GM21360 (cell line): ENCODE data around the gene FLT1.

Experiments used
- ATAC-seq: cut with Tn5 transposase; IDR thresholded peaks from one replicate; pipeline ENCODE4 v1.9.1; 2021; ENCODE audit warnings: mild to moderate bottlenecking, moderate library complexity; ENCODE audit not compliant: unreplicated experiment

The FLT1 gene

DNA sequence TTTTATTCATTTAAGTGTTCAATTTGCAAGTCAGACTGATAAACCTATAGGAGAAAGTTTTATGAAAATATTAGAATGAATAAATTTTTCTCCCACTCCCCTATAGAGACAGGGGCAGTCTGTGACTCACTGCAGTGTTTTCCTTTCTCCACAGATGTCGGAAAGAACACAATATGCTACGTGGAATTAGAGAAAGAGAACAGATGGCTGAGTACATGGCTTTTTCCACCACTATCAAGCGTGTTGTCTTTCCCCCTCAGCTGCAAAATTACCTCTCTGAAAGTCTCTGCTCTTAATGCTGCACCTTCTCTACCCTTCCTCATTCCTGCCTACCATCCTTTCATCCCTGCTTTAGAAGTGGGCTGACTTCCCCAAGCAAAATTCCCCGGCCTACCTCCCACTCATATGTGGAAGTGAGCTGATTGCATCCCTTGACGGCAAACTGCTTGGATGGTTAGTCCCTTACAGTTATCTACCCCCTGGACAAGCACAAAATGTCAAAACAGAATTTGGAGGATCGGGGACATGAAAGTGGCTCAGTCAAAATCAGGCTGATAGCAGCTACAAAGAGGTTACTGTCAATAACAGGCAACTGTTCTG is 30.0 kb downstream of the FLT1 start:
- no peak for ATAC-seq

DNA sequence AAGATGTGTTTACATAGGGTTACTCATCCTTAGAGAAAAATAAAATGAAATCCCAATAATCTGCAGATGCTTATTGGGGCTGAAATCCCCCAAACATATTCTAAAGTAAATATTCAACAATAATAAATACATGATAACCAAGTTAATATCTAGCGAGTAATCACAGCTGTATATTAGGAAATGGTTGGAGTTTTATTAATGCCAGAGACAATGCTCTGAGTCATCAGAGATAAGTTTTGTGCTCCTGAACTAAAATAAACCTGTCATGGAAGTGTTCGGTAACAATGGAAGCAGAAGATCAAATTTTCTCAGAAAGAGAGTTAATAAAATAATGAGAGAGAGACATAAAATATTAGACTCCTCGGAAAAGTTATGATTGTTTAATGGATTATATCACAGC is 31.4 kb downstream of the FLT1 start:
- ATAC-seq, result no peak

DNA sequence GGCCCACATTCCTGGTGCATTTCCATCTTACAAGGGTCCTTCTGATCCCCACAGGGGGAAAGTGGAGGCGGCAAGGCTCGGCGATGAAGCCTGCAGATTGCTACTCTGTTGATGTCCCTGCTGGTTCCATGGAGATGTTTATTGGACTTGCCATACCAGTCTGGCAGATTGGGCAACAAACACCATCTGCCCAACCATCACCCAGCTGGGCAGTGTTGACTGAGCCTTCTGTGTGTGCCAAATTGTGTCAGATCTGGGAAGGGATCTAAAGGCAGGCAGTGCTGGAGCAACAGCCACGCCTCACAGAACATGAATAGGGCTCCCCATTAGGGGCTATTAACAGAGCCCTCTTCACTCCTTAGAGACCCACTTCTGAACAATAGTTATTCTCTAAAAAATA is 35.0 kb downstream of the FLT1 start:
- no peak for ATAC-seq

DNA sequence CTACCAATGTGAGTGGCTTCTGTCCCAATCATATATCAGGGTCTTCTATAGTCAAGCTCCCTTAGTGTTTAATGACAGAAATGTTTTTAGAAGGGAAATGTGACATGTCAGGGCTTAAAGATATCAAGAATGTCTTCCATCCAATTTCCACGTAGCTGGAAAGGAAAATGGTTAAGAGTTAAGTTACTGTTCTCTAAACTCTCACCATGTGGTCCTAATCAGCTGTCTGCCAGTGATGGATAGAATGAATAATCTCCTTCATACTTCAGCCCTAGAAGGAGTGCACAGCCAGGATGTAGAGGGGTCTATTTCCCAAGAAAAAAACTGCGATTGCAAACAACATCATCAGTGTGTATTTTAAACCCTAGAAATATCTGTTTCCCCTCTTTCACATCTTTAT is 36.3 kb downstream of the FLT1 start:
- no peak for ATAC-seq

DNA sequence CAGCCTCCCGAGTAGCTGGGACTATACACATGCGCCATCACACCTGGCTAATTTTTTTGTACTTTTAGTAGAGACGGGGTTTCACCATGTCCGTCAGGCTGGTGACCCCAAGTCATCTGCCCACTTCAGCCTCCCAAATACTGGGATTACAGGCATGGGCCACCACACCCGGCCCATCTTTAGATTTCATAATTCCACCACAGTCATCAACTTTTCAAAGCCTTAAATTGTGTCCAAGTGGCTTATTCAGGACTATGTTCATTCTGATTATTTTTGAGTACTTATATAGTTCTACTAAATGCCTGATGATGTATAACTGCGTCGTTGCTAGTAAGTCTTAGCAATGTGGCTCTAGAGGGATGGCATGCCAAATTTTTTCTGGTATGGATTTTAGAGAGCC is 36.9 kb downstream of the FLT1 start:
- ATAC-seq, result no peak

DNA sequence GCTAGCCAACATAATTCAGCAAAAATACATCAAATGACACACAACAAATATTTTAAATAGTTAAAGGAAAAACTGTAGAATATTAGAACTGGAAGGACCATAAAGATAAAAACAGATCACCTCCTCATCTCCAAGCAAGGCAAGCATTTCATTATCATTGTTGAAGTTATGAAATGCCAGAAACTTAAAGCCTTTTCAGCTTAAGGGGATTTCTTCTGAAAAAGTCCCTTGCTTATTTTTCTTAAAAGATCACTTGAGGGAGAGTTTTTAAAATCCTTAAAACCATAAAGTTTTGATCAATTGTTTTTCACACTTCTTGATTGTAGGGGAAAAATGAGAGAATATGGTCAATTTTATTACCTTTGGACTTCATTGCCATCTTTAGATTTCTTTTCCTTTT is 37.4 kb downstream of the FLT1 start:
- no peak for ATAC-seq

DNA sequence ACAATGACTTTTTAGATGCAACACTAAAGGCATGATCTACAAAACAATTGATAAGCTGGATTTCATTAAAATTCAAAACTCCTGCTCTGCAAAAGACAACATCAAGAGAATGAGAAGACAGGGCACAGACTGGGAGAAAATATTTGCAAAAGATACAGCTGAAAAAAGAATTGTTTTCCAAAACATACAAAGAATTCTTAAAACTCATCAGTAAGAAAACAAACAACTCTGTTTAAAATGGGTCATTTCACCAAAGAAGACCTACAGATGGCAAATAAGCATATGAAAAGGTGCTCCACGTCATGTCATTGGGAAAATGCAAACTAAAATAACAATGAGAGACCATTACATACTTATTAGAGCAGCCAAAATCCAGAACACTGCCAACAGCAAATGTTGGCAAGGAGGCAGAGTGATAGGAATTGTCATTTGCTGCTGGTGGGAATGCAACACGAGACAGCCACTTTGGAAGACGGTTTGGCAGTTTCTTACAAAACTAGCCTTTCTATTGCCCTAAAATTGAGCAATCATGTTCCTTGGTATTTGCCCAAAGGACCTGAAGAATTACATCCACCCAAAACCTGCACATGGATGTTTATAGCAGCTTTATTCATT is 39.2 kb downstream of the FLT1 start:
- ATAC-seq, result no peak

DNA sequence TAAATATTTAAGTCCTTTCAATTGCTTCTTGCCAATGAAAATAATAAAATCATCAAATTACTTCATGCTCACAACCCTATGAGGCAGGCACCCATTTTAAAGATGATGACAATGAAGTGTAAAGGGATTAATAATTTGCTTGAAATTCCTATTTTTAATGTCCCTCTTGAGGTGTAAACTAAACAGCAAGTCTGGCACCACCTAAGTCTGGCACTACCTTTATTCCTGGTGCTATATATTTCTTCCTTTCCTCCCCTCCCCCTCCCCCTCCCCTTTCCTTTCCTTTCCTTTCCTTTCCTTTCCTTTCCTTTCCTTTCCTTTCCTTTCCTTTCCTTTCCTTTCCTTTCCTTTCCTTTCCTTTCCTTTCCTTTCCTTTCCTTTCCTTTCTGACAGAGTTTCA is 42.2 kb downstream of the FLT1 start:
- no peak for ATAC-seq

DNA sequence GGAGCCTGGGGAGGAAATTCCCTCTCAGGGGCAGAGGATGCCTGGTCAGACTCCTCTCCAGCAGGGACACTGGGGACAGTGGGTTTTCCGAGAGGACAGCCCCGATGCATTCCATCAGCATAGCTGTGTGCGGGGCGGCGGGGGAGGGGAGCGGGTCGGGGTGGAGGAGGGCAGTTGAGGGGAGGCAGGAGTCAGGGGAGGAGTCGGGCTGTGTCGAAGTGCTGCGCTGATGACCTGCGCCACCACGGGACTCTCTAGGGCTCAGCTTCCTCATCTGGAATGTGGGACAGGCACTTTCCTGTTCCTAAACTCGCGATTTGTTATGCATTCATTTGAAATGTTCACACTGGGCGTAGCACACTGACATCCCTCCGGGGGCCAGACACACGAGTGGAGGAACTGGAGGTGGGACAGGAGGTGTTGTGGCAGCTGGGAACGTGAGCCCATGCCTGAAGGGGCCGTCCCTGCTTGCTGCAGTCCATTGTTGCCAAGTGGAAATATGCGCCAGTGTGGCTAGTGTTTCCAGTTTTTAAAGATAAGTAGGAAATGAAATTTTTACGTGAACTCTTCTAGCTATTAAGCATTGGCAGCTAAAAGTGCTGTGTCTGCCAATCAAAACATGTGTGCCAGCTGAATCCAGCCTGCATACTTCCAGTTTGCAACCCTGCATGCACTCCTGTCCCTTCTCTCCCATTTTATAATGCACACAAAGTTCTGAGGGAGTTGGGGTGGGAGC is 43.3 kb downstream of the FLT1 start:
- ATAC-seq, result no peak

DNA sequence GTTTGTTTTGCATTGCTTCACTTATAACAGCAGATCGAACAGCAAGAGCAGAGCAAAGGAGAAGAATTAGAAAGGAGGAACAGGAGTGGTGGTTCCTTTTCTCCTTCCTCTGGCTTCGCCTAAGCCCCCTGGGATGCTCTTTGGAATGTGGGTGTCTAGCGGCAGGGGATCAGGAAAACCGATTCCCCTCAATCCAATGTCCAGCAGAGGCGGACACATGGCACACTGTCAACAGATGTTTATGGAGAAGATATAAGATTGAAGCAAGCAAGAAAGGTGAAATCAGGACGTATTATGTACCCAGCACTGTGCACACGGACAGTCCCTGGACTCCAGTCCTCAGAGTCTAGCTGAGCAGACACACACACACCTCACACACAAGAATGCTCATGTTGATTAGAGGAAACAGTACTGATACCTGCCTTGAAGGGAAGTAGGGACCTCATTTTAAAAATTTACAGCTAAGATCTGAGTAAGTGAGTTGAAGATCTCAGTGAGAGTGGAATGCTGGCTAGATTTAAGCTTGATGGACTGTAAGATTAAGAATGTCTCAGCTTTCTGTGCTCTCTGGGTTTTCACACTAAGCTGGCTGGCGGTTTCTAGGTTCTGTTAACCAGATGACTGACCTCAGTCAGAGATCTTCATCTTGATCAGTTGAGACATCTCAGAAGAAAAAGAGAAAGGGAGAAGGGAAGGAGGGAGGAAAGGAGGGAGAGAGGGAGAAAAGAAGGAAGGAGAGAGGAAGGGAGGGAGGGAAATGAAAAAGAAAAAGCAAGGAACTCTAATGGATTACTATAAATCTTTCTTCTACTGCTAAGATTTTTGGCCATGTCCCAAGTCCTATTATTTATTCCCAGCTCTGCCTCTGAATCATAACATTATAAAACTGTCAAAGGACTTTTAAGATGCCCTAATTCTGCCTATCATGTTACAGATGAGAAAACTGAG is 44.8 kb downstream of the FLT1 start:
- no peak for ATAC-seq

DNA sequence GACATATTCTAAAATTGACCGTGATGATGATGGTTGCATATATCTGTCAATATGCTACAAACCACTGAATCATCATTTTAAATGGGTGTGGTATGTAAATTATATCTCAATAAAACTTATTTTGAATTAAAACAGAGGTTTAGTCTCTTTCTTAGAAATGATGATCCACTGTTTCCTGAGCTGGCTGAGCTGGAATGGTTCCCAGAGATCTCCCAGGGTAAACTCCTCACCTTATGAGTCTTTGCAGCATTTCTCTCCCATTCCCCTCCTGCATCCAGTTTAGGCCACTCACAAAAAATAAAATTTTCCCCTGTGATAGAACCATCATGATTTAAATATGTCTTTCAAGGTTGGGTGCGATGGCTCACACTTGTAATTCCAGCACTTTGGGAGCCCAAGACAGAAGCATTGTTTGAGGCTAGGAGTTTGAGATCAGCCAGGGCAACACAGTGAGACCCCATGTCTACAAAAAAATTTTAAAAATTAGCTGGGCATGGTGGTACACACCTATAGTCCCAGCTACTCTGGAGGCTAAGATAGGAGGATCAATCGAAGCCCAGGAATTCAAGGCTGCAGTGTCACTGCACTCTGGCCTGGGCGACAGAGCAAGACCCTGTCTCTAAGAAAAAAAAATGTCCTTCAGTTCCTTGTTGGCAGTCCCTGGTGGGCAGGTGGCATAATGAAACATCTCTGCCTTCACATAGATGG is 46.1 kb downstream of the FLT1 start:
- no peak for ATAC-seq

DNA sequence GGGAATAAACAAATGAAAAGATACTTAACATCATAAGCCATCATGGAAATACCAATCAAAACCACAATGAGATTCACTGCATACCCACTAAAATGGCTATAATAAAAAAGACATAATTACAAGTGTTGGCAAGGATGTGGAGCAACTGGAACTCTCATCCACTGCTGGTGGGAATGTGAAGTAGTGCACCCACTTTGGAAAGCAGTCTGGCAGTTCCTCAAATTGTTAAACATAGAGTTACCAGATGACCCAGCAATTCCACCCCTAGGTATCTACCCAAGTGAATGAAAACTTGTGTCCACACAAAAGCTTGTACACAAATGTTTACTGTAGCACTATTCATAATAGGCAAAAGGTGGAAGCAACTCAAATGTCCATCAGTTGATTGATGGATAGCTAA is 46.9 kb downstream of the FLT1 start:
- no peak for ATAC-seq

DNA sequence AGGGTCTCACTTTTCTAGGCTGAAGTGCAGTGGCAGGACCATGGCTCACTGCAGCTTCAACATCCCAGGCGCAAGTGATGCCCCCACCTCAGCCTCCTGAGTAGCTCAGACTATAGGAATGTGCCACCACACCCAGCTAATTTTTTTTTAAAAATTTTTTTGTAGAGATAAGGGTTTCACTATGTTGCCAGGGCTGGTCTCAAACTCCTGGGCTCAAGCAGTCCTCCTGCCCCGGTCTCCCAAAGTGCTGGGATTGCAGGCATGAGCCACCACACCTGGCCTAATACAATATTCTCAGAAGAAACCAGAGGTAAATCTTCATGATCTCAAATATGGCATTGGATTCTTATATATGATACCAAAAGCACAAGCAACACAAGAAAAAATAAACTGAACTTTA is 47.7 kb downstream of the FLT1 start:
- ATAC-seq, result no peak

DNA sequence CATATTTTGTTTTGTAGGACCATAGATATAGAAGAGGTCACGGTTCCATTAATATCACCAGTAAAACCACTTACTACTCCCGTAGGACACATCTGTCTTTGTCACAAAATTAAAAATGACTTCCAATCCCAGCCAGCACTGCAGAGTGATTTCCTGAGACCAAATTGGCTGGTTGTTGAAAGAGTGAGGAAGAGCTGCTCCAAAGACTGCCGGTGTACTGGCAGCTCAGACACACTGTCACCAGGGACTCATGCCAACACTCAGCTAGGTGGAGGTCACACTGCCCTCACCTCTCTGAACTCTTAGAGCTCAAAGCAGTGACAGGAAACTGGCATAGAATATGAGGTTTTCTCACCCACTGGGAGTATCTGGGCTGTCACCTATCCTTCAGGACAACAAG is 52.1 kb downstream of the FLT1 start:
- ATAC-seq, result no peak

DNA sequence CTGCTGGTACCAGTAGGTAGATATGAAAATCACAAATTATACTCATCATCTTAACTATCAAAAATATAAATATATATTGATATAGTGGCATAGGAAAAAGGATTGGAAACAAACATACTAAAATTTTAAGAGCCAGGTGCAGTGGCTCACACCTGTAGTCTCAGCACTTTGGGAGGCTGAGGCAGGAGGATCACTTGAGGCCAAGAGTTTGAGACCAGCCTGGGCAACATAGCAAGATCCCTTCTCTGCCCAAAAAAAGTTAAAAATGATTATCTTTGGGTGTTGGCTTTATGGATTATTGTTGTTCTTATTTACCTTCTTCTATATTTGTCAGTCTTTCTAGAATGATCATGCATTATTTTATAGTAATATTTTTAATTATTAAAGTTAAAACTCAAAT is 53.4 kb downstream of the FLT1 start:
- no peak for ATAC-seq

DNA sequence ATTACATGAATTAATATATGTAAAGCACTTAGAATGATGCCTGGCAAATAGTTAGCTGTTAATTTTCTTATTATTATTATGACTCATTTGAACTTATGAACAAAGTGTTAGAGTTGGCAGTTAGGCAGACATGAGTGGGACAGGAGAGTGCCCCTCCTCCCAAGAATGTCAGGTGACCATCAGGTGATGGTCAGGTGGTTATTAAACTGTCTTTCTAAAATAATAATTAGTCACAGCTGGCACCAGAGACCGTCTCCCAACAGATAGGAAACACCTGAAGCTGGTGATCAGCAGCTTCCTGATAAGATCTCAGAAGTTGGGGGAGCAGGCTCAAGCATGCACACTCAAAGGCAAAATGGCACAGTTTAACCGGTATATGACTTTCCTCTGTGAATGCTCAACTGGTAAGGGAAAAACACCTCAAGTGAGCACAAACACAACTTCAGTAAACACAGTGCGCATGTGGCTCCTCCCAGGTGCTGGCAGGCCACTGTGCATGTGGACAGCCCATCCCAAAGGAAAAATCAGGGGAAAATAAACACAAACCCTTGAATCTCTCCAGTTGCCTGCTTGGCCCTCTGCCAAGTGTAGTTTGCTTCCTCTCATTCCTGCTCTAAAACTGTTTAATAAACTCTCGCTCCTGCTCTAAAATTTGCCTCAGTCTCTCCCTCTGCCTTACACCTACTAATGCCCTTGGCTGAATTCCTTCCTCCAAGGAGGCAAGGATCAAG is 54.0 kb downstream of the FLT1 start:
- ATAC-seq, result no peak

DNA sequence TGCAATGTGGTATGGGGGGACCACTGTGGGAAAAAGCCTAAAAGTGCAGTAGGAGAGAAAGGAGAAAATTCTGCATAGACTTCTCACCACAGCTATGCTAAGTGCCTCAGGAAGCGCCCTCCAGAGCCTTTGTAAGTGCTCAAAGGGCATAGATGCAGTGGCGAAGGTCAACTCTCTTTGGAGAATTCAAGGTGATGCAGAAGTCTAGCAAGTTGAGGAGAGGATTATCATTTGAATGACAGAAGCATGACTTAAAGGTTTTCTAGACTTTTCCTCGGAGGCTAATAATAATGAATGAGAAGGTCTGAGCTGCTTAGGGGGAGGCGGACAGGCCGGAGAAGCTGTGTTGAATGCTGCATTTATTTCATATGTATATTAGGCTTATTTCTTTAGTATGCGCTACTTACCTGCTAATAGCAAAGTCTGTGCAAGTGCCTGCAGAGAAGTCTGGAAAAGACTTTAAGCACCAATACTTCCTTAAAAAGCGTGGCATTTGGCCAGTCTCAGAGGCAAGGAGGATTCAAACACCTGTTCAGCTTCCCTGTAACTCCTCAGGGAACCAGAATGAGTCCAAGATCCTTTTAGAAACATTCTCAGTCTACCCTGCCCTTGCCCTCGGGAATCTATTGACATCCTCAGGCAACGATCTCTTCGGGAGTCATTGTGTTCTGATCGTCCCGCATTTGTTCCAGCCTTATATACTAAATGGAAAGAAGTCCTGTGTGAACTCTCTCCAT is 56.2 kb downstream of the FLT1 start:
- ATAC-seq, result no peak

DNA sequence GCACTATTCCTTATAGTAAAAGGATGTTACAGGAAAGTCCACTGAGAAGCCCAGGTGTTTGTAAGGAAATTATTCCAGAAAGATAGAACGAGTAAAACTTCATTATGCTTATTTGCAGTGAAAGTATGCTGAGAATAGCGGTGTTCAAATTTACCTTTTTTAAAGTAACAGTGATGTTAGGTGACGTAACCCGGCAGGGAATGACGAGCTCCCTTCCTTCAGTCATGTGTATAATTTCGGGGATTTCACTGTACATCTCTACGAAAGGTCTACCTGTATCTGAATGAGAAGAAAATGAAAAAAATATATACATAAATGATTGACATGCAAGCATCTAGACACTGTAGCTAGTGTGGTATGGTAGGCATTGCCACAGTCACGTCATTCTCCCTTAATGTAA is 56.9 kb downstream of the FLT1 start:
- ATAC-seq, result no peak

DNA sequence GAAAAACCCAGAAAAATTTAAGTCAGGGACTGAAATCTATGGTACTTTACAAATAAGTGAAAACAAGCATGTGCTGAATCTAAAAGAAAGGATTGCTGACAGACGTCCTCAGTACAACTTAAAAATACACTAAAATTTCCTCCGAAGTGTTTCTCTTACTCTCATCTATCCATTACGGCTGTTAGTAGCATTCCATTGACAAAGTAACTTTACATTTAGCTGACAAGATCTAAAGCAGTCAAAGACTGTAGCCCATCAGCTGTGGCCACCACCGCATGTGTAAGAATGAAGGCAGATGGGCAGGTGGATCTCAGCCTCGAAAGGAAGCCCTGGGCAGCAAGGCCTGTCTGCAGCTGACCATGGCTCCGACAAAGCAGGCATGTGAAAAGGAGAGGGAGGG is 59.0 kb downstream of the FLT1 start:
- ATAC-seq, result no peak

DNA sequence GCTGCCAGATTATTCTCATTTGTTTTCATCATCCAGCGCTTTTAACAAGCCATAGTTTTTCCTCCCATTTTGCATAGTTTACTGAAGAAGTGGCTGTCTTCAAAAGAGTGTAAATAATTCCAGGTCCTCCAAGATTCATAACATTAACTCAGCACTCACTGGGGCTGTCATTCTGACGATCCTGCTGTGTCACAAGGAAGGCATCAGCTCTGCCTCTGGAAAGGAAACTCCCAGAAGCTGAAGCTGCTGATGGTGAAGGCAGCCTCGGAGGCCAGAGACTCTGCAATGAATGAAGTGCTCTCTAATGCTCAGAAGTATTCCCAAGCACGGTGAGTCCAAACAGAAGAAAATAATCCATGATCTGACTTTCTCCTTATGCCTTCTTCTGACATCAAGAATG is 60.0 kb downstream of the FLT1 start:
- ATAC-seq, result no peak
